ENCODE results near the gene ARID1A. TPM values are rescaled to one million over a fixed set of nuclear protein-coding genes. Genes with fewer than 3 reads are reported as not detected.

The ARID1A gene
- polyA plus RNA-seq, 3 donors, result 6.6 to 84.4 (median 9.5) TPM

- intact Hi-C loops (cut with micrococcal nuclease), result no loop called here
- H3K9me3 Mint-ChIP-seq, result no peaks in the 10 kb centered on the region
- Histone ChIP-seq H3K36me3 (replicated peaks in 1 of 2; ENCODE audit: control insufficient read depth in 1 of 2, insufficient read depth in 2 of 2, low read length in 2 of 2) (peaks cover 6 to 22% of the 10 kb centered on the region in 2 donors), H4K20me1 (ENCODE audit: insufficient read depth, low read length) (peaks cover 100% of the 10 kb centered on the region), H3K4me2 (replicated peaks; ENCODE audit: extremely low read depth, low read length, poor library complexity, severe bottlenecking) (no peak overlapping the region), H3K79me2 (ENCODE audit: insufficient read depth, low read length) (peaks cover 100% of the 10 kb centered on the region), H3K27me3 (ENCODE audit: control insufficient read depth in 2 of 2, insufficient read depth in 2 of 2, low read length in 2 of 2) (no peaks in the 10 kb centered on the region), H3K9me3 (replicated peaks in 1 of 2; ENCODE audit: control insufficient read depth in 1 of 2, insufficient read depth in 1 of 2, low read length in 2 of 2) (no peaks in the 10 kb centered on the region), H2AFZ (ENCODE audit: insufficient read depth, low read depth, low read length, poor library complexity, severe bottlenecking) (no peak overlapping the region), H3K9ac (ENCODE audit: insufficient read depth, low read length, poor library complexity, severe bottlenecking) (no peak overlapping the region), H3K27ac (ENCODE audit: low read depth in 1 of 2, low read length in 2 of 2) (peak overlapping the region in 1 of 2 donors; percentile 52), H3K4me1 (ENCODE audit: control insufficient read depth in 1 of 2, insufficient read depth in 2 of 2, low read length in 2 of 2) (peaks cover 39 to 58% of the 10 kb centered on the region in 2 donors), H3K4me3 (replicated peaks in 1 of 3; ENCODE audit: low read depth in 2 of 3, low read length in 3 of 3) (no peak overlapping the region)
- no peak overlapping the region for H3K4me3 Mint-ChIP-seq
- DNase-seq, result no peak
- H3K4me1 Mint-ChIP-seq, result peaks cover 84% of the 10 kb centered on the region
- no peak for TF ChIP-seq CTCF (IDR thresholded peaks at IDR 0.05)
- peaks cover 8 to 20% of the 10 kb centered on the region in 2 donors for H3K36me3 Mint-ChIP-seq
- H3K27me3 Mint-ChIP-seq (ENCODE audit: low read depth in 3 of 3), result no peaks in the 10 kb centered on the region
- 100% methylated on average over 2 of the region's 2 CpGs for WGBS (ENCODE audit: insufficient coverage)
- H3K27ac Mint-ChIP-seq, result peak overlapping the region in 4 of 7 donors; percentile 0 to 75 (median 31)
Measured at GRCh38 chr1:26721669-26722355, 26.0 kb downstream of the ARID1A start.

GRCh38 chr1:26723013-26723991 lies 27.5 kb downstream of the ARID1A start:
- H3K27me3 Mint-ChIP-seq (ENCODE audit: low read depth in 3 of 3), result no peaks in the 10 kb centered on the region
- peaks cover 100% of the 10 kb centered on the region for H3K79me2 ChIP-seq (ENCODE audit: insufficient read depth, low read length)
- peaks cover 100% of the 10 kb centered on the region for H4K20me1 ChIP-seq (ENCODE audit: insufficient read depth, low read length)
- DNase-seq, result peak; percentile 21 to 61 (median 30)
- intact Hi-C loops (cut with micrococcal nuclease), result no loop called here
- peaks cover 35 to 49% of the 10 kb centered on the region in 2 donors for H3K4me1 ChIP-seq (ENCODE audit: control insufficient read depth in 1 of 2, insufficient read depth in 2 of 2, low read length in 2 of 2)
- no peaks in the 10 kb centered on the region for H3K9me3 Mint-ChIP-seq
- H3K9me3 ChIP-seq (replicated peaks in 1 of 2; ENCODE audit: control insufficient read depth in 1 of 2, insufficient read depth in 1 of 2, low read length in 2 of 2), result no peaks in the 10 kb centered on the region
- no peak overlapping the region for H3K9ac ChIP-seq (ENCODE audit: insufficient read depth, low read length, poor library complexity, severe bottlenecking)
- WGBS (ENCODE audit: insufficient coverage), result 5% methylated on average over 13 of the region's 19 CpGs
- peak overlapping the region in 1 of 3 experiments; percentile 33 for H3K4me3 ChIP-seq (replicated peaks in 1 of 3; ENCODE audit: low read depth in 2 of 3, low read length in 3 of 3)
- H3K27ac ChIP-seq (ENCODE audit: low read depth in 1 of 2, low read length in 2 of 2), result peak overlapping the region; percentile 8 to 49
- peaks cover 75% of the 10 kb centered on the region for H3K4me1 Mint-ChIP-seq
- H3K36me3 ChIP-seq (replicated peaks in 1 of 2; ENCODE audit: control insufficient read depth in 1 of 2, insufficient read depth in 2 of 2, low read length in 2 of 2), result peaks cover 3 to 19% of the 10 kb centered on the region in 2 donors
- peak overlapping the region; percentile 64 to 84 (median 80) for H3K27ac Mint-ChIP-seq
- H3K4me2 ChIP-seq (replicated peaks; ENCODE audit: extremely low read depth, low read length, poor library complexity, severe bottlenecking), result peak overlapping the region; percentile 55
- H3K4me3 Mint-ChIP-seq, result peak overlapping the region; percentile 59 to 71
- no peak for TF ChIP-seq CTCF (IDR thresholded peaks at IDR 0.05)
- H3K27me3 ChIP-seq (ENCODE audit: control insufficient read depth in 2 of 2, insufficient read depth in 2 of 2, low read length in 2 of 2), result no peaks in the 10 kb centered on the region
- H3K36me3 Mint-ChIP-seq, result peaks cover 6 to 14% of the 10 kb centered on the region in 2 donors
- H2AFZ ChIP-seq (ENCODE audit: insufficient read depth, low read depth, low read length, poor library complexity, severe bottlenecking), result no peak overlapping the region
